ENCODE data around the gene ARRB1. TPM values are rescaled to one million over a fixed set of nuclear protein-coding genes. Genes with fewer than 3 reads are reported as not detected.

Gene ARRB1
- polyA plus RNA-seq, 1 experiment: 15.7 TPM

GRCh38 chr11:75248924-75249256, 102.6 kb downstream of the ARRB1 start:
- no peak for DNase-seq (ENCODE audit: low read depth)
- ChIA-PET POLR2A (no interaction called here), CTCF (interaction anchor here (0.7 to 7.5 kb wide), 38 partner anchors 9 to 509 kb away, joined by 3 to 166 read pairs (median 5); partner anchors contain the start of genes SPCS2 and TPBGL)
- Histone ChIP-seq H3K36me3 (ENCODE audit: control insufficient read depth, insufficient read depth, low read length) (no peaks in the 10 kb centered on the region), H3K27me3 (ENCODE audit: control insufficient read depth, insufficient read depth, low read length) (peaks cover 16% of the 10 kb centered on the region), H3K4me3 (ENCODE audit: low read depth, low read length) (no peak overlapping the region)
- no peak for TF ChIP-seq CTCF (IDR thresholded peaks at IDR 0.05; ENCODE audit: insufficient read depth, low read depth, low read length)

GRCh38 chr11:75246671-75247350, 104.7 kb downstream of the ARRB1 start:
- no peak for TF ChIP-seq CTCF (IDR thresholded peaks at IDR 0.05; ENCODE audit: insufficient read depth, low read depth, low read length)
- ChIA-PET POLR2A (no interaction called here), CTCF (interaction anchor here (0.6 to 7.5 kb wide), 9 partner anchors 7 to 223 kb away, joined by 3 to 166 read pairs (median 23); partner anchors contain the start of genes RPS3 and TPBGL)
- Histone ChIP-seq H3K36me3 (ENCODE audit: control insufficient read depth, insufficient read depth, low read length) (no peaks in the 10 kb centered on the region), H3K4me3 (ENCODE audit: low read depth, low read length) (no peak overlapping the region), H3K27me3 (ENCODE audit: control insufficient read depth, insufficient read depth, low read length) (peaks cover 30% of the 10 kb centered on the region)
- no peak for DNase-seq (ENCODE audit: low read depth)

- POLR2A ChIA-PET: no interaction called here
Observed at GRCh38 chr11:75246006-75246670, 105.3 kb downstream of the ARRB1 start.

GRCh38 chr11:75245356-75246005, 106.0 kb downstream of the ARRB1 start:
- H3K27me3 ChIP-seq (ENCODE audit: control insufficient read depth, insufficient read depth, low read length): peaks cover 32% of the 10 kb centered on the region
- H3K36me3 ChIP-seq (ENCODE audit: control insufficient read depth, insufficient read depth, low read length): no peaks in the 10 kb centered on the region
- no peak overlapping the region for H3K4me3 ChIP-seq (ENCODE audit: low read depth, low read length)
- TF ChIP-seq CTCF (IDR thresholded peaks at IDR 0.05; ENCODE audit: insufficient read depth, low read depth, low read length): no peak
- CTCF ChIA-PET: interaction anchor here (1.0 to 7.5 kb wide), 5 partner anchors 10 to 222 kb away, joined by 3 to 166 read pairs (median 8); no protein-coding TSS in a partner anchor
- POLR2A ChIA-PET: no interaction called here
- DNase-seq (ENCODE audit: low read depth): no peak

More at GRCh38 chr11:75246006-75246670, 105.3 kb downstream of the ARRB1 start:
- DNase-seq (ENCODE audit: low read depth): no peak
- Histone ChIP-seq H3K4me3 (ENCODE audit: low read depth, low read length) (no peak overlapping the region), H3K36me3 (ENCODE audit: control insufficient read depth, insufficient read depth, low read length) (no peaks in the 10 kb centered on the region), H3K27me3 (ENCODE audit: control insufficient read depth, insufficient read depth, low read length) (peaks cover 30% of the 10 kb centered on the region)
- no peak for TF ChIP-seq CTCF (IDR thresholded peaks at IDR 0.05; ENCODE audit: insufficient read depth, low read depth, low read length)
- CTCF ChIA-PET: interaction anchor here (0.6 to 7.5 kb wide), 4 partner anchors 12 to 223 kb away, joined by 3 to 166 read pairs (median 59); partner anchors contain the start of gene RPS3

All from BJ (cell line).